HepG2 (cell line): ENCODE data around the gene ATAD2B. TPM values are rescaled to one million over a fixed set of nuclear protein-coding genes. Genes with fewer than 3 reads are reported as not detected.
A peak's percentile ranks its signal among the peaks of the same experiment; 100 is the strongest.

Source experiments
- ATF1 ChIP-seq: IDR thresholded peaks from 2 replicates; pipeline ENCODE4 v1.6.1; 2016; ENCODE audit warnings: mild to moderate bottlenecking, control low read depth
- ATRX ChIP-seq: sonication (generic); formaldehyde crosslinking; IDR thresholded peaks from 2 replicates; pipeline ENCODE4 v1.4.0; 2020; ENCODE audit warnings: missing genetic modification reagents, borderline replicate concordance
- CEBPG ChIP-seq: IDR thresholded peaks from 2 replicates; pipeline ENCODE4 v1.6.1; 2016
- CREB1 ChIP-seq, 2 experiments: fragments of 450-650 bp in 1 of 2; IDR thresholded peaks; 2 replicates each; pipeline ENCODE4 v1.6.1; 2016 to 2017; ENCODE audit warnings: control low read depth in 1 of 2, mild to moderate bottlenecking in 1 of 2, missing compliant biosample characterization in 1 of 2, missing genetic modification characterization in 1 of 2
- KAT8 ChIP-seq: IDR thresholded peaks from 2 replicates; pipeline ENCODE4 v1.6.1; 2016; ENCODE audit warnings: missing genetic modification reagents, missing compliant biosample characterization
- NCOR1 ChIP-seq: fragments of 200-600 bp; sonication (generic); IDR thresholded peaks from 2 replicates; pipeline ENCODE4 v1.7.0; 2017; ENCODE audit warnings: antibody characterized with exemption, low read length, borderline replicate concordance
- NR3C1 ChIP-seq: sonication (generic); formaldehyde crosslinking; IDR thresholded peaks from 2 replicates; pipeline ENCODE4 v1.4.0; 2020; ENCODE audit warnings: missing genetic modification reagents
- SNRNP70 ChIP-seq: fragments of 200-400 bp; formaldehyde crosslinking; IDR thresholded peaks from 2 replicates; pipeline ENCODE4 v1.6.1; 2017; ENCODE audit warnings: mild to moderate bottlenecking, low read depth, low read length, moderate library complexity
- ZBTB34 ChIP-seq: sonication (generic); formaldehyde crosslinking; IDR thresholded peaks from 2 replicates; pipeline ENCODE4 v1.8.0; 2022; ENCODE audit warnings: mild to moderate bottlenecking, missing genetic modification reagents
- ZFAT ChIP-seq: sonication (generic); formaldehyde crosslinking; conservative IDR thresholded peaks from 2 replicates; pipeline ENCODE4 v1.8.1; 2023; ENCODE audit warnings: missing genetic modification reagents, inconsistent platforms
- ZNF354B ChIP-seq: sonication (generic); formaldehyde crosslinking; IDR thresholded peaks from 2 replicates; pipeline ENCODE4 v1.8.0; 2022; ENCODE audit warnings: mild to moderate bottlenecking, missing genetic modification reagents
- ZNF564 ChIP-seq: sonication (generic); formaldehyde crosslinking; IDR thresholded peaks from 2 replicates; pipeline ENCODE4 v1.8.1; 2023; ENCODE audit warnings: mild to moderate bottlenecking, missing genetic modification reagents
- ZNF788 ChIP-seq: sonication (generic); formaldehyde crosslinking; IDR thresholded peaks from 2 replicates; pipeline ENCODE4 v1.5.0; 2020; ENCODE audit warnings: mild to moderate bottlenecking, missing genetic modification reagents, borderline replicate concordance
- polyA plus RNA-seq, 8 experiments: library from polyadenylated mRNA; depleted of rRNA in 3 of 8; stranded (reverse) in 7 of 8; unstranded in 1 of 8; fragments of >200 nt; fragmentation: Illumina TruSeq in 4 of 8; extraction: Trizol in 4 of 8; gene quantifications; 2 replicates each; pipeline versions ENCODE4 v1.2.1 to v1.2.3, GENCODE V29; 2011 to 2016; ENCODE audit warnings: low read depth in 4 of 8, missing spikeins in 1 of 8, mixed read lengths in 1 of 8; ENCODE audit not compliant: insufficient read depth in 1 of 8
- total RNA-seq, 5 experiments: library from RNA; depleted of rRNA; stranded (reverse); fragments of >200 nt; fragmentation: Illumina TruSeq; extraction: Trizol; gene quantifications; 2 replicates each; pipeline ENCODE4 v1.2.3, GENCODE V29; 2016; ENCODE audit warnings: low read depth in 1 of 5
- TF ChIP-seq, protein P1 (sequence below): IDR thresholded peaks from 2 replicates; pipeline ENCODE4 v1.6.1; 2012; ENCODE audit warnings: low read depth, low read length, improper control_type of control experiment
- TF ChIP-seq, protein P2 (sequence below): sonication (generic); formaldehyde crosslinking; IDR thresholded peaks from 2 replicates; pipeline ENCODE4 v1.8.0; 2022; ENCODE audit warnings: mild to moderate bottlenecking, missing genetic modification reagents, borderline replicate concordance

ATAD2B gene
- total and polyA plus RNA-seq, 2 of the 13 experiments (the other 11 are each of a cell fraction or from before 2014, with no cell fraction given) = 5.3 to 22.2 TPM

DNA sequence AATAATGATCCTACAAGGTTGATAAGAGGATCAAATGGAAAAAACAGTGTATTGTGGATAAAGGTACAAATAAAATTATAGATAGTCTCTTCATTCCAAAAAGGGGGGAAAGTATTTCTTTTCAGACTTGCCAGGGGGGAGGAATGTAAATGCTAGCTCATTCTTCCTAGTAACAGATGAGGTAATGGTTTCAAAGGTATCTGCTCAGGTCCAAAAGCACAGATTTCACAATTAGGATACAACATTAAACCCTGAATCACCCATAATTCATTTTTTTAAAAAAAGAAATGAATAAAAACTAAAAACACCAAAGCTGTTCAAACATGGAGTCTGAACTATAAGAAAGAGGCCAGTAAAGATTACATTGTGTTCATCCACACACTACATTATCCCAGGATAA, 142.0 kb downstream of the ATAD2B start (continued):
- TF ChIP-seq, protein P1, sequence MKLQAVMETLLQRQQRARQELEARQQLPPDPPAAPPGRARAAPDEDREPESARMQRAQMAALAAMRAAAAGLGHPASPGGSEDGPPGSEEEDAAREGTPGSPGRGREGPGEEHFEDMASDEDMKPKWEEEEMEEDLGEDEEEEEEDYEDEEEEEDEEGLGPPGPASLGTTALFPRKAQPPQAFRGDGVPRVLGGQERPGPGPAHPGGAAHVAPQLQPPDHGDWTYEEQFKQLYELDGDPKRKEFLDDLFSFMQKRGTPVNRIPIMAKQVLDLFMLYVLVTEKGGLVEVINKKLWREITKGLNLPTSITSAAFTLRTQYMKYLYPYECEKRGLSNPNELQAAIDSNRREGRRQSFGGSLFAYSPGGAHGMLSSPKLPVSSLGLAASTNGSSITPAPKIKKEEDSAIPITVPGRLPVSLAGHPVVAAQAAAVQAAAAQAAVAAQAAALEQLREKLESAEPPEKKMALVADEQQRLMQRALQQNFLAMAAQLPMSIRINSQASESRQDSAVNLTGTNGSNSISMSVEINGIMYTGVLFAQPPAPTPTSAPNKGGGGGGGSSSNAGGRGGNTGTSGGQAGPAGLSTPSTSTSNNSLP = peak; percentile 75; the same call in 1 of the 2 replicates
- TF ChIP-seq ATF1 (CRISPR knock-in tag) (peak; percentile 35; the same call in 1 of the 2 replicates), ZBTB34 (CRISPR knock-in tag) (no peak), ATRX (no peak), CEBPG (peak; percentile 18; the same call in 1 of the 2 replicates), SNRNP70 (no peak), ZFAT (CRISPR knock-in tag) (no peak), ZNF564 (no peak), CREB1 (IDR thresholded peaks at IDR 0.05) (no peak), CREB1 (CRISPR knock-in tag; IDR thresholded peaks at IDR 0.05) (peak; percentile 65), ZNF788 (CRISPR knock-in tag) (no peak), NR3C1 (CRISPR knock-in tag) (no peak), NCOR1 (peak; percentile 73; the same call in 1 of the 2 replicates), KAT8 (CRISPR knock-in tag) (no peak), ZNF354B (CRISPR knock-in tag) (no peak)
- TF ChIP-seq, protein P2, sequence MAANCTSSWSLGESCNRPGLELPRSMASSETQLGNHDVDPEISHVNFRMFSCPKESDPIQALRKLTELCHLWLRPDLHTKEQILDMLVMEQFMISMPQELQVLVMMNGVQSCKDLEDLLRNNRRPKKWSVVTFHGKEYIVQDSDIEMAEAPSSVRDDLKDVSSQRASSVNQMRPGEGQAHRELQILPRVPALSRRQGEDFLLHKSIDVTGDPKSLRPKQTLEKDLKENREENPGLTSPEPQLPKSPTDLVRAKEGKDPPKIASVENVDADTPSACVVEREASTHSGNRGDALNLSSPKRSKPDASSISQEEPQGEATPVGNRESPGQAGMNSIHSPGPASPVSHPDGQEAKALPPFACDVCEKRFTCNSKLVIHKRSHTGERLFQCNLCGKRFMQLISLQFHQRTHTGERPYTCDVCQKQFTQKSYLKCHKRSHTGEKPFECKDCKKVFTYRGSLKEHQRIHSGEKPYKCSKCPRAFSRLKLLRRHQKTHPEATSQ (CRISPR knock-in tag) = no peak
